GM20000 (cell line): ENCODE results near the gene CYP27C1.

Experiments
- DNase-seq: peaks from one replicate; pipeline ENCODE4 v3.0.0; 2012; ENCODE audit warnings: low spot score
- CTCF ChIP-seq: IDR thresholded peaks from 2 replicates; pipeline ENCODE4 v1.5.1; 2012; ENCODE audit warnings: mild to moderate bottlenecking, control low read depth; ENCODE audit errors: extremely low read depth, missing control alignments

The CYP27C1 gene

GRCh38 chr2:127140538-127140937 lies 79.6 kb downstream of the CYP27C1 start:
- no peak for TF ChIP-seq CTCF

GRCh38 chr2:127139766-127140165 lies 80.3 kb downstream of the CYP27C1 start:
- no peak for TF ChIP-seq CTCF
- DNase-seq = no peak

More at GRCh38 chr2:127140538-127140937, 79.6 kb downstream of the CYP27C1 start:
- DNase-seq = no peak

DNA sequence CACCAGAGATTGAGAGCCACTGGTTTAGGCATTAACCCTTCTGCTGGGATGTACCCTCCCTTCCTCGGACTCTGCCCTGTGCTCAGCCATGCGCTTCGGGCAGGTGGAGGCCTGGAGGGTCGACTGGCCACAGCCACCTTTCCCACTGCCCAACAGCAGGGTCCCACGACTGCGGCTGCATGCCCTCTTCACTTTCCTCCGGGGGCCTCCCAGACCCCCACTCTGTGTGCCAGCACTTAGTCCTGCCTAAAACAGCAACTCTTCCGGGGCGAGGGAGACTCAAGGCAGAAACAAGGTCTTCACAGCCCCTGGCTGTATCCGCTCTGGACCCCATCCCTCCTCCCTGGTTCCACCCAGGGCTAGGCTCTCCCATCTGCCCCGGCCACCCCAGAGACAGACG lies 81.8 kb downstream of the CYP27C1 start:
- no peak for TF ChIP-seq CTCF
- no peak for DNase-seq

GRCh38 chr2:127137741-127138140 lies 82.4 kb downstream of the CYP27C1 start:
- no peak for TF ChIP-seq CTCF
- DNase-seq = no peak

DNA sequence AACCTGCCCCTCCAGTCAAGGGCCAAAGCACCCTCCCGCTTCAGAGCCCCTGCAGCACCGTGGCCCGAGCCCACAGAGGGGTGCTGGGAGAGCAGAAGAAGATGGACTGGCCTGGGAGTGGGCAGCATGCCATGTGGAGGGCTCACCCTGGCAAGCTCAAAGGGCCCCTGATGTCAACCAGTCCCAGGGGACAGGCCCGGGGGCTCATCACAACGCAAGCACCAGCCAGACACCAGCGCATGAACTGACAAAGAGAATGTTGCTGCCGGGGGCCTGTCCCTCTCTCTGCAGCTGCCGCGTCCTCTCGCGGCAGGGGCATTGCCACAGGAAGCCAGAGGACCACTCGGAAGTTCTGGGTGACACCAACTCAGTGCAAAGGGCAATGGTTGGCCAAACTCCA lies 82.9 kb downstream of the CYP27C1 start:
- no peak for DNase-seq
- TF ChIP-seq CTCF = no peak

DNA sequence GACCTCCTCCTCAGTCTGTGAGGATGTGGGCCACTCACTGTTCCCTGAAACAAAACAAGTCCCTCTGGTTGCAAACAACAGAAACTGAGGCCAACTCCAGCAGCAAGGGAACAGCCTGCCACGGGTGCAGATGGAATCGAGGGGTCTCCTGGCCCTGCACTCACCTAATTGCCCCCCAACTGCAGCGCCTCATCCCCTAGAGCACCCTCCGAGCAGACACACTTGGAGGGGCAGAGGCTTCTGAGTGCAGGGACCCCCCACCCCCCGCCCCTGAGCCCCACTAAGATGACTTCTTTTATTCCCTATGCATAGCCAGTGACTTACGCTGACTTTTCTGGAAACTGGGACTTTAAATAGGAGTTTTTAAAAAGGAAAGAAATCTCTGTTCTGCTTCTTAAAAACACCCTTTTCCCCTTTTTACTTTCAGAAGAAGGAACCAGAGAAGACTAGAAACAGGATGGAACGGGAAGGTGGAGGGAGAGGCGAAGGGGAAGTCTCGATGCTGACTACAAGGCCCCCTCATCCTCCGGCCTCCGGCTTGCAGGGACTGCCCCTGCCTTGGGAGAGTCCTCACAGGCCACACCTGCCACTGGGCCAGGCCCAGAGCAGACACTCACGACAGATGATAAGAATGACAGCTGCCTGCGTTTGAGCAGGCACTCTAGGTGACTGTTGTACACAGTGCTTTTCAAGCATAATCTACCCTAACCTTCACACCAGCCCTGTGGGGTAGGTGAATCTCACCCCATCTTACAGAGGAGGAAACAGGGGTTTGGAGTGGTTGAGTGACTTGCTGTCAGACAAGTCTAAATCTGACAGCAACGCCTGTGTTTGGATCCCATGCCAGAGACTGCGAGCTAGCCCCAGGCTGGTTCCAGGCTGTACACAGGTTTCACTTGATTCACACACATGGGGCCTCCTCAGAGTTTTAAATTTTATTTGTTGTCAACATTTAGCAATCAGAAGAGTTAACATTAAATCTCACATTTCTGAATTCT lies 85.0 kb downstream of the CYP27C1 start:
- TF ChIP-seq CTCF = no peak
- DNase-seq = peak; percentile 42

- no peak for TF ChIP-seq CTCF
- DNase-seq = no peak
Measured at GRCh38 chr2:127134235-127134634, 85.9 kb downstream of the CYP27C1 start.
